Thoracic aorta (tissue), 2 donors: ENCODE data around the gene YJEFN3. TPM values are rescaled to one million over a fixed set of nuclear protein-coding genes. Genes with fewer than 3 reads are reported as not detected.

Source experiments
- ATAC-seq: fragments of 150-250 bp; one replicate; pipeline ENCODE4 v1.8.0; 2017; ENCODE audit warnings: low read depth; ENCODE audit not compliant: insufficient number of reproducible peaks, low FRiP score
- DNase-seq: peaks from one replicate; pipeline ENCODE4 v3.0.0-alpha.2; 2020; ENCODE audit warnings: low spot score
- H3K27ac ChIP-seq, 2 donors: fragments of 200-600 bp; sonication (generic); 1 replicate in 1 of 2; 2 replicates in 1 of 2; pipeline ENCODE4 v1.5.1; 2016; ENCODE audit warnings: mild to moderate bottlenecking in 2 of 2, moderate library complexity in 2 of 2
- H3K27me3 ChIP-seq: fragments of 200-600 bp; sonication (generic); replicated peaks from 2 replicates; pipeline ENCODE4 v1.6.0; 2016; ENCODE audit warnings: mild to moderate bottlenecking; ENCODE audit not compliant: insufficient read depth
- H3K36me3 ChIP-seq: fragments of 200-600 bp; sonication (generic); one replicate; pipeline ENCODE4 v1.5.1; 2016
- H3K4me1 ChIP-seq, 2 donors: fragments of 200-600 bp; sonication (generic); 1 replicate in 1 of 2; 2 replicates in 1 of 2; pipeline versions ENCODE4 v1.5.1 to v1.6.0; 2016; ENCODE audit warnings: low read depth in 2 of 2, mild to moderate bottlenecking in 1 of 2; ENCODE audit not compliant: control insufficient read depth in 1 of 2
- H3K4me3 ChIP-seq: fragments of 200-600 bp; sonication (generic); 2 replicates; pipeline ENCODE4 v1.5.1; 2016; ENCODE audit warnings: mild to moderate bottlenecking
- H3K9me3 ChIP-seq: fragments of 200-600 bp; sonication (generic); 2 replicates; pipeline ENCODE4 v1.5.1; 2016
- total RNA-seq, 2 donors: library from RNA; depleted of rRNA; stranded (reverse); fragments of >200 nt; gene quantifications; one replicate each; pipeline versions ENCODE4 v1.1.0 to v1.2.3, GENCODE V29; 2016
- TF ChIP-seq, protein P1 (sequence below): fragments of 200-600 bp; sonication (generic); IDR thresholded peaks from one replicate; pipeline ENCODE4 v1.5.1; 2019; ENCODE audit warnings: antibody characterized with exemption

YJEFN3 gene
- total RNA-seq, 2 donors from 2014 or later: 2.0 to 7.9 TPM

DNA sequence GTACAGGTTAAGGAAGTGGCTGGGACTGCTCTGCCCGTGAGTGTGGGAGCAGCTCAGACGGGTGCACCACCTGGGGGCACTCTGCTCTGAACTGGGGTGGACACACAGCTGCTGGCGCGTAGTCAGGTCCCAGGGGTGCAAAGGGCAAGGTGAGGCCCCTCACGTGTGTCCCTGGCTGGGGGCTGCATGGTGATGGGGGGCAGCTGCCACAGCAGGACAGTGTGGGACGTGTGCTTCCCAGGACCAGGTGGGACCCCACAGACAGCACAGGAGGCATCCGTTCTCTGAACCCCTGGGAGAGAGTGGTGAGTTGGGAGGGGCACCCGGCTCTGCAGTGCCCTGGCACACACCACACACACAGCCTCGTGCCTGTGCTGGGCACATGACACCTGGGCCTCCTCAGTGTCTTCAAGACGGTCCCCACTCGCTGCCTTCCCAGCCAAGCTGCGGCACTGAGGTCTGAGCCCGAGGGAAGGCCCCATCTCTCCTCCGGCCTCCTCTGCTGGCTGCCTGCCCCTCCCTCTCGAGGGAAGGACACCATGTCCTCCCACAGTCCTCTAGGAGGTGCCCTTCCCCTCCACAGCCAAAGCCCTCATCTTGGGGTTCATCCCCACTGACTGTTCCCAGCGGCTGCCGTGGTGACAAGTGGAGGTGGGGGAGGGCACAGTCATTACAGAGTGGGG, 34.1 kb downstream of the YJEFN3 start:
- H3K9me3 ChIP-seq: no peaks in the 10 kb centered on the region
- no peaks in the 10 kb centered on the region for H3K4me1 ChIP-seq
- H3K27me3 ChIP-seq: no peaks in the 10 kb centered on the region
- H3K4me3 ChIP-seq: no peak overlapping the region
- no peak for ATAC-seq
- no peak overlapping the region for H3K27ac ChIP-seq
- TF ChIP-seq, protein P1, sequence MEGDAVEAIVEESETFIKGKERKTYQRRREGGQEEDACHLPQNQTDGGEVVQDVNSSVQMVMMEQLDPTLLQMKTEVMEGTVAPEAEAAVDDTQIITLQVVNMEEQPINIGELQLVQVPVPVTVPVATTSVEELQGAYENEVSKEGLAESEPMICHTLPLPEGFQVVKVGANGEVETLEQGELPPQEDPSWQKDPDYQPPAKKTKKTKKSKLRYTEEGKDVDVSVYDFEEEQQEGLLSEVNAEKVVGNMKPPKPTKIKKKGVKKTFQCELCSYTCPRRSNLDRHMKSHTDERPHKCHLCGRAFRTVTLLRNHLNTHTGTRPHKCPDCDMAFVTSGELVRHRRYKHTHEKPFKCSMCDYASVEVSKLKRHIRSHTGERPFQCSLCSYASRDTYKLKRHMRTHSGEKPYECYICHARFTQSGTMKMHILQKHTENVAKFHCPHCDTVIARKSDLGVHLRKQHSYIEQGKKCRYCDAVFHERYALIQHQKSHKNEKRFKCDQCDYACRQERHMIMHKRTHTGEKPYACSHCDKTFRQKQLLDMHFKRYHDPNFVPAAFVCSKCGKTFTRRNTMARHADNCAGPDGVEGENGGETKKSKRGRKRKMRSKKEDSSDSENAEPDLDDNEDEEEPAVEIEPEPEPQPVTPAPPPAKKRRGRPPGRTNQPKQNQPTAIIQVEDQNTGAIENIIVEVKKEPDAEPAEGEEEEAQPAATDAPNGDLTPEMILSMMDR: no peak
- no peaks in the 10 kb centered on the region for H3K36me3 ChIP-seq
- DNase-seq: no peak

DNA sequence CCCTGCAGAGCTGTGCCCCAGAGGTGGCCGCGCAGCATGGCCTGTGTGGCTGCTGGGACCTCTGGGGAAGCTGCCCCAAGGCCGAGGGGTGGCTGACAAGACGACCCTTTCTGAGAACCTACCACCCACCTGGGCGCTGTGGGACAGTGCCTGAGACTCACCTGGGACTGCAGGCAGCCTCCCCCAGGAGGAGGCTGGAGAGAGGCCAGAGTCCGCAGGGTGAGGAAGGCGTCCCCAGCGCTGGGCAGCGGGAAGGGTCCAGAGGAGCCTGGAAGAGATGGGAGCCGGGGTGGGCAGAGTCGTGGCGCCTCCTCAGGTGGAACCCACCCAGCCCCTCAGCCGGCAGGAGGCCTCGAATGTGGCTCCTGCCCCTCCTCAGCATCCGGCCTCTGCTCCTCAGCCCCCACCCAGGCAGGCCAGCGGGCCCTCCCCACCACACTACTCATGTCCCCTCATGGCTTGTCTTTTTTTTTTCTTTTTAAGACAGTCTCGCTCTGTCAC, 34.7 kb downstream of the YJEFN3 start:
- Histone ChIP-seq H3K27me3 (no peaks in the 10 kb centered on the region), H3K9me3 (no peaks in the 10 kb centered on the region), H3K4me3 (no peak overlapping the region), H3K36me3 (no peaks in the 10 kb centered on the region), H3K27ac (no peak overlapping the region), H3K4me1 (no peaks in the 10 kb centered on the region)
- ATAC-seq (no peak), DNase-seq (no peak)
- TF ChIP-seq, protein P1: no peak

DNA sequence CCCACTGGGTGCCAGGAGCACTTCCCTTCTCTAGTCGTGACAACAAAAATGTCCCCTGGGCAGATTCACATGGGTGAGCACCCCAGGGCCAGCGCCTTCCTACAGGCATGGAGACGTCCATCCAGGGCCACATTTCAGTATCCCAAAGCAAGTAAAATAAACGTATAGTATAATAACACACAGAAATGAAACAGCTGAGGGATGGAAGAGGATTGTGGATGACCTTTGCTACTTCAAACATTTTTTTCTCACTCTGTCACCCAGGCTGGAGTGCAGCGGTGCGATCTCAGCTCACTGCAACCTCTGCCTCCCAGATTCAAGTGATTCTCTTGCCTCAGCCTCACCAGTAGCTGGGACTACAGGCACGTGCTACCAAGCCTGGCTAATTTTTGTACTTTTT, 37.6 kb downstream of the YJEFN3 start:
- Histone ChIP-seq H3K9me3 (no peaks in the 10 kb centered on the region), H3K36me3 (no peaks in the 10 kb centered on the region), H3K4me1 (no peaks in the 10 kb centered on the region), H3K4me3 (no peak overlapping the region), H3K27me3 (no peaks in the 10 kb centered on the region), H3K27ac (no peak overlapping the region)
- ATAC-seq (no peak), DNase-seq (no peak)
- TF ChIP-seq, protein P1: no peak

DNA sequence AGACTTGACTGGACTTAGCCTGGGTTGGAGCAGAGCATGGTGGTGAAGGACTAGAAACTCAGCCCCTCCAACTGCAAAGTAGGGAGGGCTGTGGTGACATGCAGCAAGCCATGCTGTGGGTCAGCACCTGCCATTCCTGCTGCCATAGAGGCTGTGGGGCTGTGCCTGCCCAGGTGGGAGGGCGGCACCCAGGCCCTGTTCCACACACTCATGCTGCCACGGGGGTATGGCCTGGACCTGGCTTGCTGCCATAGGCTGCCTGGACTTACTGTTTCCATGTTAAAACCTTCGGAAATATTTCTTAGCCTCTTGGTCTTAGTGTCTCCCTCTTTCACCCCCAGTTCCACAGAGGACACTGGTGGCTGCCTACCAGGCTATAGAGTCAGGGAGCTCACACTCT, 38.7 kb downstream of the YJEFN3 start:
- H3K27me3 ChIP-seq: no peaks in the 10 kb centered on the region
- H3K36me3 ChIP-seq: no peaks in the 10 kb centered on the region
- TF ChIP-seq, protein P1: no peak
- no peak overlapping the region for H3K4me3 ChIP-seq
- H3K9me3 ChIP-seq: no peaks in the 10 kb centered on the region
- no peaks in the 10 kb centered on the region for H3K4me1 ChIP-seq
- ATAC-seq (no peak), DNase-seq (no peak)
- H3K27ac ChIP-seq: no peak overlapping the region

DNA sequence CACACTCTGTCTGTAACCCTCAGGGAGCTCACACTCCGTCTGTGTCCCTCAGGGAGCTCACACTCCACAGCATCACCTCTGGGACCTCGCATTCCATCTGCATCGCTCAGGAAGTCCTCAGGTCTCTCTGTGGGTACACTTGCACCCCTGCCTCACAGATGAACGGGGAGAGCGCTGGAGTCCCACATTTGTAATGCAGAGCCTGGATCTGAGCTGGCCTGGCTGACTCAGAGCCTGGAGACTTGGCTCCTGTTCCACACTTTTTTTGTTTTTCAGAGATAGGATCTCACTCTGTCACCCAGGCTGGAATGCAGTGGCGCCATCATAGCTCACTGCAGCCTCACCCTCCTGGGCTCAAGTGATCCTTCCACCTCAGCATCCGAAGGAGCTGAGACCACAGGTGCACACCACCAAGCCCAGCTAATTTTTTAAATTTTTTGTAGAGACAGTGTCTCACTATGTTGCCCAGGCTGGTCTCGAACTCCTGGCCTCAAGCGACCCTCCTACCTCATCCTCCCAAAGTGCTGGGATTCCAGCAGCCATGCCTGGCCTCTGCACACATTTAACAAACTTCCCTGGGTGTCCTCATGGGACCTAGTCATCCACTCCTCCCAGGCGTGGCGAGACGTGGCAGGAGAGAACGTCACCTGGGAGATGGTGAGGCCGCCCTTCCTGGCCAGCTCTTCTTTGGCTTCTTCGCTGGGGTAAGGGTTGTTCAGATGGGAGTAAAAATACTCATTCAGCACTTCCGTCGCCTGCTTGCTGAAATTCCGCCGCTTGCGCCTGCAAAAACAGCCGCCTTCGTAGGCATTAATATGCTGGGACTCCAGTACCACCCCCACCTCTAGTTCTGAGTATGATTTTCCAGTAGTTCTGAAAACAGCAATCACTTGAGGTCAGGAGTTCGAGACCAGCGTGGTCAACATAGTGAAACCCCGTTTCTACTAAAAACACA, 40.4 kb downstream of the YJEFN3 start:
- Histone ChIP-seq H3K36me3 (no peaks in the 10 kb centered on the region), H3K27ac (no peak overlapping the region), H3K9me3 (no peaks in the 10 kb centered on the region), H3K4me3 (no peak overlapping the region), H3K27me3 (no peaks in the 10 kb centered on the region), H3K4me1 (no peaks in the 10 kb centered on the region)
- TF ChIP-seq, protein P1: no peak
- no peak for ATAC-seq
- no peak for DNase-seq
